Type B pancreatic cell (in vitro differentiated cells): ENCODE data around the gene CAMK2N1. TPM values are rescaled to one million over a fixed set of nuclear protein-coding genes. Genes with fewer than 3 reads are reported as not detected.
A peak's percentile ranks its signal among the peaks of the same experiment; 100 is the strongest.

Experiments
- DNase-seq: peaks from one replicate; pipeline ENCODE4 v3.0.0; 2021; ENCODE audit warnings: mixed read lengths; ENCODE audit not compliant: unreplicated experiment; ENCODE audit errors: extremely low spot score
- H3K27ac Mint-ChIP-seq: 2 replicates; pipeline ENCODE4 v1.8.0; 2021; ENCODE audit warnings: mild to moderate bottlenecking, mixed read lengths
- H3K27me3 Mint-ChIP-seq: 2 replicates; pipeline ENCODE4 v1.8.0; 2021; ENCODE audit warnings: mixed read lengths
- H3K36me3 Mint-ChIP-seq: 2 replicates; pipeline ENCODE4 v1.8.0; 2021; ENCODE audit warnings: mixed read lengths
- H3K4me1 Mint-ChIP-seq: one replicate; pipeline ENCODE4 v1.8.0; 2021; ENCODE audit warnings: mixed read lengths; ENCODE audit not compliant: unreplicated experiment
- H3K4me3 Mint-ChIP-seq: 2 replicates; pipeline ENCODE4 v1.8.0; 2021; ENCODE audit warnings: mild to moderate bottlenecking, mixed read lengths
- H3K9me3 Mint-ChIP-seq: 2 replicates; pipeline ENCODE4 v1.8.0; 2021; ENCODE audit warnings: mixed read lengths
- CTCF ChIP-seq: fragments of 200-600 bp; sonication (generic); conservative IDR thresholded peaks from 2 replicates; pipeline ENCODE4 v1.5.0; 2021; ENCODE audit warnings: antibody characterized with exemption, mild to moderate bottlenecking
- total RNA-seq: library from RNA; stranded (reverse); gene quantifications from 2 replicates; pipeline ENCODE4 v1.2.1, GENCODE V29; 2021; ENCODE audit warnings: low replicate concordance

CAMK2N1 gene
- total RNA-seq, 1 donor from 2014 or later: 28.9 TPM

- TF ChIP-seq CTCF: no peak
- H3K9me3 Mint-ChIP-seq: no peaks in the 10 kb centered on the region
These were observed 6.2 kb downstream of the CAMK2N1 start for GRCh38 chr1:20479840-20480239.

DNA sequence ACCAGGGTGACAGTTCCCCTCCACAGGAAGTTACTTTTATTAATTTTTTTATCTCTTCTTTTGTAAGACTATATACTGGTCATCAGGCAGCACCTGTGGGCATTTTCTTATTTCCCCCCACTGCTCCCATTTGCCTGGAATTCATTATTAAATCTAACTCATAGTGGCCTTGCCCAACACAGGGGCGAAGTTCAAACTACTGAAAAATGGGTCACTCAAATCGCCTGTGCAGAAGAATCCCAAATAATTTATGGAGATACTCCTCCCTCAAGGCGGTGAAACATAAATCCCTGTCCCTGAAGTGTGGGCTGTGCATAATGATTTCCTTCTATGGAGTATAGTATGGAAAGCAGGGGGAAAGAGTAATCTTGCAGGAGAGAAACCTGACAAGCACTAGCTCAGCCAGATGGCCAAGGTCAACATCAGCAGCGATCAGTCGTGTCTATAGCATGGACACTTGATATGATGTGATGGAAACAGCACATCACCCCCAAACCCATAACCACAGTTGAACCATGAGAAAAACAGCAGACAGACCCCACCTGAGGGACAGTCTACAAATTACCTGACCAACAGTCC lies 7.9 kb downstream of the CAMK2N1 start:
- Mint-ChIP-seq H3K9me3 (no peaks in the 10 kb centered on the region), H3K4me1 (peaks cover 35% of the 10 kb centered on the region), H3K4me3 (no peak overlapping the region), H3K36me3 (no peaks in the 10 kb centered on the region), H3K27ac (no peak overlapping the region), H3K27me3 (peaks cover 56% of the 10 kb centered on the region)
- DNase-seq: no peak
- no peak for TF ChIP-seq CTCF

More at GRCh38 chr1:20479840-20480239, 6.2 kb downstream of the CAMK2N1 start:
- Mint-ChIP-seq H3K27ac (peak overlapping the region; percentile 82), H3K27me3 (peaks cover 67% of the 10 kb centered on the region), H3K36me3 (no peaks in the 10 kb centered on the region), H3K4me1 (peaks cover 39% of the 10 kb centered on the region), H3K4me3 (peak overlapping the region; percentile 58)
- DNase-seq: no peak

DNA sequence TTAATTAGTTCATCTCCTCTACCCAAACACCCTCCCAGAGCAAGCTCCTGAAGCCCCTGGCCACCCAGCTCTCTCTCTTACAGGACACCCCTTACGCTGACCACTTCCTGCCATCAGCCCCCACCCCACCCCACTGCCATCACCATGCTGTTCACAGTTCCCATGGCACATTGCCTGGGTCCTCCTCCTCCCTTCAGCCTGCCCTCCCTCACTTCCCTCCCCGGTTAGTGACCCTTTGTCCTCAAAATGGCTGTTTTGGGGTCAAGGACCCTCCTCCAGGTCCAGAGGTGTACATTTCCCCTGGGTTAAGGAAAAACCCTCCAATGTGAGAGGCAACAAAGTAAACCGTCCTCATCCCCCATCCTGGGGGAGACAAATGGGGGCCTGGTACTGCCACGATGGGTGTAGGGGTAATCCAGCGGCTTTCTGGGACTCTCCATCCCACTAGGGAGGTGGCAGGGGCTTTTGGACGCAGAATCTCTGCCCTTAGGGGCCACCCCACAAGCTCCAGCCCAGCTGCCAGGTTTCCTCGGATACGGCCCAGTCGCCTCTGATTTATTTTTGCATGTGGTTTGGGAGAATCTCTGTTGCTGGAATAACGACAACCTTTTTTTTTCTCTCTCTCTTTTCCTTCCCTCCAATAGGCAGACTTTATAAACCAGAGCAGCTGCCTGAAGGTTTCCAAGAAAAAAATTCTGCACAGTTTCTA lies 8.5 kb downstream of the CAMK2N1 start:
- no peak overlapping the region for H3K27ac Mint-ChIP-seq
- no peaks in the 10 kb centered on the region for H3K36me3 Mint-ChIP-seq
- DNase-seq: no peak
- peaks cover 50% of the 10 kb centered on the region for H3K27me3 Mint-ChIP-seq
- no peak overlapping the region for H3K4me3 Mint-ChIP-seq
- H3K9me3 Mint-ChIP-seq: no peaks in the 10 kb centered on the region
- H3K4me1 Mint-ChIP-seq: peaks cover 35% of the 10 kb centered on the region
- TF ChIP-seq CTCF: no peak

DNA sequence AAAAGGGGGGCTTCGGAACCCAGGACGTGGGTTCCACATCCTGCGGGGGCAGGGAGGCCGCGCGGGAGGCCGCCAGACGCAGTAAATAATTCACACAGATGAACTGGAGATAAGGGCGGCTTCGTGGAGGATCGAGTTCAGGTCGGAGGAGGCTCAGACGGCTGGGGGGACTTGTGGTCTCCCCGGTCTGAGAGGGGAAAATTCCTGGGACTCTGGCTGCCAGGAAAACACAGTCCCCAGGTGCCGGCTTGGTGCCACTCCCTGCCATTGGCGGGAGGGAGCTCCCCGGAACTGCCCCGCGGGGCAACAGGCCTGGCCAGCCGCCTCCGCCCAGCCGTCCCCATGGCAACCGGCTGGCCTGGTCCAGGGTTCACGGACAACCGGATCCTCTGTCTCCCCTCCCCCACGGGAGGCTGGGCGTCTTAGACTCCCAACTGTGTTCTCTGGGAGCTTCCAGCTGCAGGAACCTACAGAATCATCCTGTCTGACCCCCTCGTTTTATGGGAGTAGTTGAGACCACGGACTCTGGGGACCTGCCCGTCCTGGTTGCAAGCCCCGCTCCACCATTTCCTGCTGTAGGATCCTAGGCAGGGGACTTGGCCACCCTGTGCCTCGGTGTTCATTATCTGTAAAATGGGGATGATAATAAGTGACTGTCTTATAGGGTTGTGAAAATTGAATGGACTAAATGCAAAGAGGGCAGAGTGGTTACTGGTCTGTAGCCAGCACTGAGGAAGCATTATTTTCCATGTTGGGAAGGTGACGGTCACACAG lies 9.6 kb downstream of the CAMK2N1 start:
- Mint-ChIP-seq H3K9me3 (no peaks in the 10 kb centered on the region), H3K4me1 (peaks cover 32% of the 10 kb centered on the region), H3K4me3 (peak overlapping the region; percentile 41), H3K27ac (no peak overlapping the region), H3K27me3 (peaks cover 46% of the 10 kb centered on the region), H3K36me3 (no peaks in the 10 kb centered on the region)
- TF ChIP-seq CTCF: no peak
- no peak for DNase-seq

DNA sequence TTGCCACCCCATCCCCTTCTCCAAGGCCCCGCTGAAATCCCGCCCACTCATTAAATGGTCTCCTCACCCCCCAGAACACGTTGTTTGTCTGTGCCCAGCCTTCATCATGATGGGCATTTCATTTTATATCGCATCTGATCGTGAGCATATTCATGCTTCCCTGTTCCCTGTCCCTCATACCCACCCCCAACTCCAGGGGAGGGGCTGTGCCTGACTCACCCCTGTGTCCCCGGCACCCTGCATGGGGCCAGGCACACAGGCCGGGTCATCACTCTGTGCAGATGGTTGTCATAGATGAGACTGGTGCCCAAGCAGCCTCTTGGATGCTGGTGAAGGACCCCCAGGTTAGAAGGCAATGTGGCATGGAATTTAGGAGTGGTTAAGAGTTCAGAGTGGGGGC lies 11.0 kb downstream of the CAMK2N1 start:
- Mint-ChIP-seq H3K4me3 (peak overlapping the region; percentile 31), H3K27me3 (peaks cover 43% of the 10 kb centered on the region), H3K36me3 (no peaks in the 10 kb centered on the region), H3K9me3 (no peaks in the 10 kb centered on the region), H3K4me1 (peaks cover 28% of the 10 kb centered on the region), H3K27ac (no peak overlapping the region)
- DNase-seq: no peak
- no peak for TF ChIP-seq CTCF
